GM11168 (cell line): Measurements from ENCODE around the gene INPP5B.
"Not testable (repeated sequence)": the region's sequence is repeated elsewhere in the genome, so short reads cannot be mapped to it uniquely, and the experiment has no call there.

ENCODE experiments used
- in situ Hi-C: fragments of 300-500 bp; cut with MboI; formaldehyde crosslinking; loops from one replicate; pipeline ENCODE4 v1.12.0; 2022; ENCODE audit warnings: low sequenced_read_pairs; ENCODE audit not compliant: unreplicated experiment

The INPP5B gene

DNA sequence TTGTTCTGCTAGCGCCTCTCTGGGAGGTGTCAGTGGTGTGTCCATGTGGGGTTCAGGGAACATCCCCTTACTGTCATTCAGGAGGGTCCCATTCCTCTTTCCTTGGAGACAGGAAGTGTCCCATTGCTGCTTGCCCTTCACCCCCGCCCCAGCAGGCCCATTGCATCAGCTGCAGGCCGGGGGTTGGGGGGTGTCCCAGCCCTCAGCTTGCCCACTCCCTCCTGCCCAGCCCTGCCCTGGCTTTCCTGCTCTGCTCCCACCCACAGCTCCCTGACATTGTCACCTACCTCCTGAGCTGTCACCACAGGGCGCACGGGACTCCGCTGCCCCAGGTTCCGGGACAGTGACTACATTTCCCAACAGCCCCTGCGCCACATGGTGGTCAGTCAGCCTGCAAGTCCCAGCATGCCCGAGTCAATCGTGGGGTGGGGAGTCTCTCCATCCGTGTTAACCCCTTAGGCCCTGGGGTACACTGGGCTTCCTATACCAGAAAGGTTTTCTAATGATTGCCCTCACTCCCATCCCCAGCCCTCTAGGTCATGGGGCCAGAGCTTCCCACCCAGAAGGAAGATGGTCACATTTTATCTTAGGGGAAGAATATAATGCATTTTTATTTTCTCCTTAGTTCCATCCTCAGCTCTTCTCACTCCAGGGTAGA is at the start of gene INPP5B:
Gene INPP5B (minus strand): TSS at position 351 of the 658 bp plus-strand sequence. CDS start 745 bp downstream, outside the sequence.
- in situ Hi-C loops, result no loop called here

DNA sequence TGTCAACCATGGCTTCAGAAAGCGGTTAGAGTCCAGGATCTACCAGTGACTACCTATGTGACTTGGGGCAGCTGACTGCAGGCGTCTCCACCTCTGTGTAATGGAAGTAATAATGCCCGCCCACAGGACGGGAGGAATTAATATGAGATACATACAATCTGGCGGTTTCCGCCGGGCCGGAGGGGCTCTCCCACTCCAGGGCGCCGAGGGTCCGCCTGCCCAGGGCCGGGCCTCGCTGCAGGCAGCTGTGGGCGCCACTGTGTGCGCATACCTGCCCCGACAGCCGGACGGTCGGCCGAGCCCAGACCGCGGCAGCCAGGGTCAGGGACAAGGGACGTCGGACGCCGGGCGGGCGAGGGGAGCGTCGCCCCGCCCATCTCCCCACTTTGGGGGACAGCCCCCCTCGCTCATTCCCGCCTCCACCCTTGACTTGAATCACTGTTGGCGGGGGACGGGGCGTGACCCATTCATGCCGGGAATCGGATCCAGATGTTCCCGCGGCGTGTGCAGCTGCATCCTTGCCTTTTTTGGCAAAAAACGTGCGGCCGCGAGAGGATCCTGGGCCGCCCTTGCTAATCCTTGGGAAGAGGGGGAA is 49.0 kb upstream of the INPP5B start:
- in situ Hi-C loops, result no loop called here

DNA sequence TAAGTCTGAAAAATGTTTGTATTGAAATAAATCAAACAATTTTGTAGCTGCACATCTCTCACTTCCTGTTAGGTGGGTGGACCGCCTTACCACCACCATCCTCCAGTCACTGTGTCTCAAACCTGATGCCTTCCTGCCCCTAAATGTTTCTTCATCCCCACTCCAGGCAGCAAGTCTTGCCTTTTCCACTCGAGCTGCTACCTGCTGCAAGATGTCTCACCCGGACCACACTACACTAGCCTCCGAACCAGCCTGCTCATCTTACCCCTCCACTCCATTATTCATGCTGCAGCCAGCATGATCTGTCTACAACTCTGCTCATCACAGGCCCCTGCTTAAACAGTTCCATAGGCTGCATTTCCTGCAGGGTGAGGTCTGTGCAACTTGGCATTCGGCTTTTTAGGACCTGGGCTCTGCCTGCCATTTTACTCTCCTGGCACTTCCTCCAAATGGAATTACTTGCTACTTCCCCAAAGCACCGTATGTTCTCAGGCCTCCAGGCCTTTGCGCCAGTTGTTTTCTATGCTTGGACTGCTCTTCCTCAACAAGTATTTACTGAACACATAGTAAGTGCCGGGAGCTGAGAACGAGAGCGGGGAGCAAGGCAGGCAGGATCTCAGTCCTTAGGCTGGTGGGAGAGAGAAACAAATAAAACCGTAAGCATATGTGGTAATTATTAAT is 48.2 kb upstream of the INPP5B start:
- in situ Hi-C loops, result no loop called here

DNA sequence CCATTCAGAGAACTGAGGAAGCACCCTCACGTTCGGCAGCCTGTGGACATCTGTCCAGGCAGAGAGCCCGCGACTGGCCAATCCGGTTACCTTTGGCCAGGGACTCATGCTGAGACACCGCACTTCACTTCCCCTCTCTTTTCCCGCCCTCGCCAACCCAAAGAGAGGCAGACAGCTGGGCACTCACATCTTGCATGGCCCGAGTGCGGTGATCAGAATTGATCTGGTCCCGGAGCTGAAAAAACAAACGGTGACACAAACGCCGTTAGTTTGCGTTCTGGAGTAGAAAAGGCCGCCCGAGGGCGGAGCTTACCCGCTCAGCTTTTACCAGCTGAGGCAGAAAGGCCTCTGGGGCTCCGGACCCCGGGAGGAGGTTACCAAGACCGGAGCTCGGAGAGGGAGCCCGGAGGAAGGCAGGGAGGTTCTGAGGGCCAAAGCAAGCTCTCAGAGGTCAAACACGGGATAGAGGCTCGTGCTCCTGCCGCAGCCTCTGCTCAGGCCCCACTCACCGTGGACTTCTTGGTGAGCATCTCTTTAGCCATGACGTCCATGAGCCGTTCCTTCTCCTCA is 42.6 kb upstream of the INPP5B start:
- in situ Hi-C loops, result loop anchor here (10.0 kb wide), 1 partner anchor 105 kb away; no protein-coding TSS in a partner anchor

DNA sequence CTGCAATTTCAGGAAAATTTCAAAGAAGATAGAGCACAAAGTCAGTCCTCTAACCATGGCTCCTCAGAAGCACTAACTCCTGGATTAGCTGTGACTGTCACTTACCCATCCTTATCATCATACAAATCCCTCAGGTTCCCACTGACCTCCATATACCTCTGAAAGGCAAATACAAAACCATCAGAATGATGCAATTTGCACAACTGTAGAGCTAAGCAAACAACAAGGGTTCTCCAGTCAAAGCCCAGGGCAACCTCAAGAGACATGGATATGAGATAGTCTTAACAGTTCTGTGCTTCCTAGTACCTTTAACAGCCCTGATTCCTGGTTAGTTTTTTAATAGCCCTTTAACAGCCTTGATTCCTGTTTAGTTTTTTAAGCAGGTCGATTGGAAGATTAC is 40.8 kb upstream of the INPP5B start:
- in situ Hi-C loops, result loop anchor here (10.0 kb wide), 1 partner anchor 103 kb away; no protein-coding TSS in a partner anchor

DNA sequence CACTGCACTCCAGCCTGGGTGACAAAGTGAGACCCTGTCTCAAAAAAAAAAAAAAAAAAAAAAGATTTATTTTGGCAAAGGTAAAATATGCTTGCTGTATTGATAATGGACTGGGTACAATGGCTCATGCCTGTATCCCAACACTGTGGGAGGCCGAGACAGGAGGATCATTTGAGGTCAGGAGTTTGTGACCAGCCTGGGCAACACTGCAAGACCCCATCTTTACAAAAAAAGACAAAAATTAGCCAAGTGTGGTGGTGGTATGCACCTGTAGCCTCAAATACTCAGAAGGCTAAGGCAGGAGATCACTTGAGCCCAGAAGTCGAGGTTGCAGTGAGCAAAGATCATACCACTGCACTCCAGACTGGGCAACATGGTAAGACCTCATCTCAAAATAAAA is 36.7 kb upstream of the INPP5B start:
- in situ Hi-C loops, result loop anchor here (10.0 kb wide), 1 partner anchor 99 kb away; no protein-coding TSS in a partner anchor

DNA sequence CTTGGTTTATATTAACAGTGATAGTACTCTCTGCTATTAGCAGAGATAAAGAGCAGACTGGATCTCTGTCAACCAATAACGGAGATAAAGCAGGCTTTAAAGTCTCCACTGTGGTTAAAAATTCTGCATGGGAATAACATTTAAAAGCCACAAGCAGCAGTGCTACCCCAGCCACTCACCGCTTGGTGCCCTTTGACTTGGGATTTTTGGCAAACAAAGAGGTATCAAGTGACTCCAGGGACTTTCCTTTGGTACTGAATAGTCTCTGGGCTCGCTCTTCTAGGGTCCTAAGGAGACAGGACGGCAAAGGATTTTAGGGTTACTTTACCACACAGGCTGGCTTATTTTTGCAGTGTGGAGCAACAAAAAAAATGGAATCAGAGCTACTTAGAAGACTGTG is 31.7 kb upstream of the INPP5B start:
- in situ Hi-C loops, result no loop called here

DNA sequence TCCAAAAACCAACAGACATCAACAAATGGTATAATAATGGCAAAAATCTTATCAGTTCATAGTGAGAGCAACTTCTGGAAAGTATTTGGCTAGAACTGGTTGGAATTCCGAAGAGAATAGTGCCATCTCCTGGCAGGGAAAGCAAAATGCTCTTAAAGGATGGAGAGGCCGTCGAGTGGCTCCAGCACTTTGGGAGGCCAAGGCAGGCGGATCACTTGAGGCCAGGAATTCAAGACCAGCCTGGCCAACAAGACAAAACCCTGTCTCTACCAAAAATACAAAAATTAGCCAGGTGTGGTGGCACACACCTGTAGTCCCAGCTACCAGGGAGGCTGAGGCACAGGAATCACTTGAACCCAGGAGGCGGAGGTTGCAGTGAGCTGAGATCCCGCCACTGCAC is 28.2 kb upstream of the INPP5B start:
- in situ Hi-C loops, result not testable (repeated sequence)

DNA sequence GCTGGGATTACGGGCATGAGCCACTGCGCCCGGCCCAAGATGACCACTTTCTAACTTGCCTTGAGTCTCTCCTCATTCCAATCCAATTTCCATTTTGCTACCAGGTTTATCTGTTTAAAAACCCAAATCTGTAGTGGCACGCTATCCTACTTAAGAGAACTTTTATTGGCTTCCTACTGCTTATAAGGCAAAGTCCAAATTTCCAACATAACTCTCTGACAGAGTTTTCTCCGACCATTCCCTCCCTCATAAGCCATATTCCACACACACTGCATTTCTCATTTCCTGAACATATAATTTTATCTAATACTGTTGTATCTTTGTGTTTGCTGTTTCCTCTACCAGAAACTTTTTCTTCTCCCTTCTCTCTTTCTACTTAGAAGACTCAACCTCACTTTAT is 27.7 kb upstream of the INPP5B start:
- in situ Hi-C loops, result no loop called here

DNA sequence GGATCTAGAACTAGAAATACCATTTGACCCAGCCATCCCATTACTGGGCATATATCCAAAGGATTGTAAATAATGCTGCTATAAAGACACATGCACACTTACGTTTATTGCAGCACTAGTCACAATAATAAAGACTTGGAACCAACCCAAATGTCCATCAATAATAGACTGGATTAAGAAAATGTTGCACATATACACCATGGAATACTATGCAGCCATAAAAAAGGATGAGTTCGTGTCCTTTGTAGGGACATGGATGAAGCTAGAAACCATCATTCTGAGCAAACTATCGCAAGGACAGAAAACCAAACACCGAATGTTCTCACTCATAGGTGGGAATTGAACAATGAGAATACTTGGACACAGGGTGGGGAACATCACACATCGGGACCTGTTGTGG is 26.8 kb upstream of the INPP5B start:
- in situ Hi-C loops, result not testable (repeated sequence)

DNA sequence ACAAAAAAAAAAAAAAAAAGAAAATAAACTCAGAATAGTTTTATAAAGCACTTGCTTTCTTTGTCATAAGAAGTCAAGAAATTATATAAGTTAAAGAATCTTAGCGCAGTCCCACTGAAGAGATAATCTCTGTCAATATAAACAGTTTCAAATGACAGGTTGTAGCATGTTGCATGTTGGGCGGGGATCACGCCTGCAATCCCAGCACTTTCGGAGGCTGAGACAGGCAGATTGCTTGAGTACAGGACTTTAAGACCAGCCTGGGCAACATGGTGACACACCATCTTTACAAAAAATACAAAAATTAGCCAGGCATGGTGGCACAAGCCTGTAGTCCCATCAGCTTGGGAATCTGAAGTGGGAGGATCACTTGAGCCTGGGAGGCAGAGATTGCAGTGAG is 18.4 kb upstream of the INPP5B start:
- in situ Hi-C loops, result no loop called here

DNA sequence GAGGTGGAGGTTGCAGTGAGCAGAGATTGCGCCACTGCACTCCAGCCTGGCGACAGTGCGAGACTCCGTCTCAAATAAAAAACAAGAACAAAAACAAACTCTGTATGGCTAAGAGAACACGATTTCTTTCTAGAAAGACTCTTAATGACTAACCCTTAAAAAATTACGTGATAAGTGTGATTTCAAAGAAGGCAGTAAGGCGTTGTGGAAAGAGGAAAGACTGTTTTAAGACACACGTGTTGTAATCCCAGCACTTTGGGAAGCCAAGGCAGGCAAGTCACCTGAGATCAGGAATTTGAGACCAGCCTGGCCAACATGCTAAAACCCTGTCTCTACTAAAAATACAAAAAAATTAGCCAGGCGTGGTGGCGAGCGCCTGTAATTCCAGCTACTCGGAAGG is 17.3 kb upstream of the INPP5B start:
- in situ Hi-C loops, result not testable (repeated sequence)

DNA sequence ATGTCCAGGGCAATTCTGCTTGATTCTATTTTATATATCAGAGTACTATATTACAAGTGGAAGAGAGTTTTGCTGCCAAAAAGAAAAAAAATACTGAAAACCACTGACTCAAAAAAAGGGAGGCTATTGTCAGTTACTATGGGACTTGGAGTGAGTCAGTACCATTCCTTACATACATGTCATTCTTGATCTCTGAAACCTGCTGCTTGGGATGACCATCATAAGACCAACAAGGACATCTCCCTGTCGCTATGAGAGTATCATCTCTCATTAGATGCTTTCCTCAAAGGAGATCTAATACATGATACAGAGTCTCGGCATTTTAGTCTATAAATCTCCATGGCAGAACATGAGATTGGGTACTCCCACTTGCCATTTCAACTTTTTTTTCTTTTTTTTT is 11.8 kb upstream of the INPP5B start:
- in situ Hi-C loops, result no loop called here

DNA sequence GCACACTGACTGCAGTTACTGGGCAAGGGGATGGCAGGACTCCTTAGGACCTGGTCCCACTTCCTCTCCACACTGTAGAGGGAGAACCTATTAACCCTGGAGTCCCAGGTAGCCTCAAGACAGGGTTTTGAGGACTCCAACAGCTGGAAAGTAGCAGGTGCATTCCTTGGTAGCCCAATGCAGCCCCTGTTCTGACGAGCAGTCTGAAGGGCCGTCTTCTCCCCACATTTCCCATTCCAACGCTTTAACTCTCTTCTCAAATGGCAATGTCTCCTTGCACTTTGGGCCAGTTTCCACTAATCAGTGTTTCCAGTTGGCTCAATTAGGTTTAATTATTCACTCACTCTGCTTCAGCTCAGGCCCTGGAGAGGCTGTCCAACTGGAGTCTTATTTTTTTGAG is 8.8 kb upstream of the INPP5B start:
- in situ Hi-C loops, result no loop called here

DNA sequence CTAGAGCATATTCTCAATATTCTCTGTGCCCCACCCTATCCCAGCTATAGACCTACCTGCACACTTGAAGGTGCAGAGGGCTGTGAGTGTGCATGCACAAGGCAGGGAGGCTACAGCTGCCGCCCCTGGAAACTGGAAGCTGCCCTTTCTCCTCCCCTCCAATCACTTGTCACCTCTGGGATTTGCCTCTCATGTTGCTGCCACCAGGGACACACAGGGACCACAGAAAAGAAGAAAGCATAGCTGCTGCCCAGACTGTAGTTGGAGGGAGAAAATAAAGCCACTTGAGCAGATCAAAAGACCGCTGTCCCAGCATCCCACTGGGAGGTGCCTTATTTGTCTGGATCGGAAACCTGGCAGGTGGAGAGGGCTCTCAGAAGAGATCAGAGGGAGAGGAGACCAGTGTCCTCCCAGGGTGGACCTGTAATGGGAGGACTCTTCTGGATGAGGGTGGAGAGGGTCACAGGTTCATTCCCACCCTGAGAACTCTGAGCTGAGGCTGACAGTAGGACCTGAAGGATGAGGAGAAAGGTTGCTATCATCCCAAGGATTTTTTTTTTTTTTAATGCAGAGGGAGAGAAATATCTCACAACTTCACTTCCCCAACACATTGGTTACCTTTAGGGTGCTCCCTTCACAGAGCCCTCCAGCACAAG is 7.6 kb upstream of the INPP5B start:
- in situ Hi-C loops, result no loop called here

DNA sequence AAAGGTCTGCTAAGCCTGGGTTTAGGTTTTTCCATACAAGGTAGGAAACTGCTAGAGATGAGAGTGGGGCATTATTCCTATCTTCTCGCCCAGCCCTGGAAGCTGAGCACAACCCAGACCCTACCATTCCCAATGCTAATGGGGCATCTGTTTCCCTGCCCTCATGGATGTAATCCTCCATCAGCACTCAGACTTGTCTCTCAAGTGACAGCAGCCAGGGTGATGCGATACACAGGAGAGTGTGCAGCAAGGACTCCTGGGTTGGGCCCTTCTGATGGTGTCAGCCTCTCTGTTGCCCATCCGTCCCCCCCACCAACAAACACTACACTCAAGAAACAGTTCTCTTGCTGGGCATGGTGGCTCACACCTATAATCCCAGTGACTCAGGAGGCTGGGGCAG is 5.9 kb upstream of the INPP5B start:
- in situ Hi-C loops, result no loop called here

DNA sequence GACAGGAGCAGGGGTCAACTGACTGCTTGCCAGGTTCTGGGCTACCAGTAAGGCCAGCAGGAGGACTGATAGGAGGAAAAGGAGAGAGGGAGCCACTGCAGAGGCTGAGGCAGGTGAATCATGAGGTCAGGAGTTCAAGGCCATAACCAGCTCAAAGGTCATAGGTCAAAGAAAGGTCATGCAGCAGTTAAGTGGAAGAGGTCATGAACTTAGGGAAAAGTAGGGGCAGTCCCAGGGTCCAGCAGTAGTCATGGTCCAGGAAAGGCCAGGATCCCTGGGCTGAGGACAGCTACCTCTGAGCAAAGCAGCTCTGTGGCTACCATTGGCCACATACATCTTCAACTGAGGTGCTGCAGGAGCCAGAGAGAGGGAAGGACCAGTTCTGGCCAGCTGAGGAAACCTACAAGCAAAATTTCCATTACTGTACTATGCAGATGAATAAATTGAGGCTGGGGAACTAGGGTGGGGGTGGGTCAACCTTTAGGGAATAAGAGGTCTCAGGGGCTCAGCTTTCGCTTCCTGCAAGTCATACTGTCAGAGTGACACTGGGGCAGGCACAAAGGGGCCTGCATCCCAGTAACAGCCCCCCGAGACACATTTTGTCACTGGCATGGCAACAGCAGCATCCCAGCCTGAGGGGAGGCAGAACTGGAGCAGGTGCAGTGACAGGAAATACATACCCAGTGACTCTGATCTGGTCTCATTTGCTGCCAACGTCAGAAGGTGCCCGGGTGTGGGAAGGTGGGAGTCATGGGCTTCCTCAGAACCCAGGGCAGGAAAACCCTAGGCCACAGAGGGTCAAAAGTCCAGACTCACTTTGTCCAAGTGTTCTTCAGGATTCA is 5.2 kb upstream of the INPP5B start:
- in situ Hi-C loops, result no loop called here

DNA sequence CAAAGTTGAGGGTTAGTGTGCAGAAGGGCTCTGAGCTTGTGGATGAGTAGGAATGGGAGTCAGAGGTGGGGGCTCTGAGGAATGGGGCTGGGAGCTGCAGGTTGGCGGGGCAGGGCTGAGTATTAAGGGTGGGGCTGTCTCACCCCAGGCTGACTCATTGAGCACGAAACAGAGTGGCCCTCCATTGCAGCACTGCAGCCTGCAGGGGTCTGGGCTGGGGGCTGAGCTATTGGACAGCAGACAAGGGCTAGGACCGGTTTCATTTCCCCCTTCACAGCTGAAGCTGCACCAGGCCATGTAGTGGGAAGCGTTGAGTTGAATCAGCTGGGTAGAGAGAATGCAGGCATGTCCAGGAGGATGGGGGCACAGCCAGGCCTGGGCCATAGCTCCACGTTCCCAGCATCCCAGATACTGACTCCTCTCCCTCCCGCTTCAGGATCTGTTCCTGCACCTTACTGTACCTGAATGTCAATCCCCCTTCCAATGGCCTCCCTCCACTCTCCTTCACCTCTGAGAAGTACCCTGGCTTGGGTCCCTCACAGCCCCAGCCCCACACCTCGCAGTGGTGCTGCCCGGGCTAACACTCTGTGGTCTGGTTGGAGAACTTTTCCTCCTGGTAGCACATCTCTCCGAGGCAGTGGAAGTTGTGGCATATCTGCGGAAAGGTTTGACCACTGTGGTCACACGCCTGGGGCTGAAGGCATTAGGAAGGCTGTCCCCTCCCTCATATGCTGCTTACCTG is 4.4 kb upstream of the INPP5B start:
- in situ Hi-C loops, result no loop called here

DNA sequence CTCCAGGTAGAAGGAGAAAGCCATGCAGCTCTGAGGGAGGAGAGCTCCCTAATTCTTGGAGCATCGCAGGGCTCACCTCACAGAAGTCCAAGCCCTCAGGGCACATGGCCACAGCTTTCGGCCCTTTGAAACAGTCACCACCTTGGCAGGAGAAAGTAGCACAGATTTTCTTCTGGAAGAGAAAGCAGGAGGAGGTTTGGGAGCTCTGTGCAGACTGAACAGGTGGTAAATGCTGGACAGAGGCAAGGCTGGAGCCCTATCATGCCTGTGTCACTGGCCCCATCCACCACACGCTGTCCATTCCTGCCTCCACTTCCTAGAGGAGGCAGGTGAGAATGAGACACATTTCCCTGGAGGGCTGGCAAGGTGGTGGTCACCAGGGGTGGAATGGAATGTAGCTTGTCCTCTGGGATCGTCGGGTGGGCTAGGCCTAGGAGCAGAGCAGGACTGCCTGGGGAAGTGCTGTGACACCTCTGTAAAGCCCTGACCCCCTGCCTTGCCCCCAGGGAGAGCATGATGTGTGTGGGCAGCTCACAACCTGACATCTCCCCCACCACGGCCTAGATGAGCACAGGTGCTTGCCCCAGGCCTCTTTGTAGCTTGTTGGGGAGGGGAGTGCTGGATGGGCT is 2.8 kb upstream of the INPP5B start:
- in situ Hi-C loops, result no loop called here
